ENCODE results near the gene MIA2. TPM values are rescaled to one million over a fixed set of nuclear protein-coding genes. Genes with fewer than 3 reads are reported as not detected.

MIA2 gene
- total RNA-seq, 1 donor from 2014 or later, result 19.8 TPM

DNA sequence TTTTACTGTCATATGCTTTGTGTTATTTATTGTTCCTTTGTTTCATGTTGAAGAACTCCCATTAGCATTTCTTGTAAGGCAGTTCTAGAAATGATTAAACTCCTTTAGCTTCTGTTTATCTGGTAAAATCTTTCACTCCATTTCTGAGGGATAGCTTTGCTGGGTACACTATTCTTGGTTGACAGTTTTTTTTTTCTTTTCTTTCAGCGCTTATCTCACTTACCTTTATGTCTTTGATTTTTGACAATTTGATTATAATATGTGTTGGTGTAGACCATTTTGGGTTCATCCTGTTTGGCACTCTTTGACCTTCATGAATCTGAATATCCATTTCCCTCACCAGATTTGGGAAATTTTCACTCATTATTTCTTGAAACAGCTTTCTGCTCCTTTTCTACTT lies 182.4 kb downstream of the MIA2 start:
- H3K4me3 Mint-ChIP-seq (ENCODE audit: unreplicated experiment), result no peak overlapping the region
- H3K27me3 Mint-ChIP-seq (ENCODE audit: unreplicated experiment), result no peaks in the 10 kb centered on the region
- DNase-seq (ENCODE audit: low spot score), result no peak
- TF ChIP-seq CTCF (IDR thresholded peaks at IDR 0.05; ENCODE audit: unreplicated experiment), result no peak
- H3K27ac Mint-ChIP-seq (ENCODE audit: unreplicated experiment), result no peak overlapping the region
- no peaks in the 10 kb centered on the region for H3K4me1 Mint-ChIP-seq (ENCODE audit: unreplicated experiment)
- peaks cover 29% of the 10 kb centered on the region for H3K36me3 Mint-ChIP-seq (ENCODE audit: low read depth, unreplicated experiment)
- H3K9me3 Mint-ChIP-seq (ENCODE audit: unreplicated experiment), result no peaks in the 10 kb centered on the region

GRCh38 chr14:39417014-39417413 lies 183.3 kb downstream of the MIA2 start:
- no peak for TF ChIP-seq CTCF (IDR thresholded peaks at IDR 0.05; ENCODE audit: unreplicated experiment)
- no peak for DNase-seq (ENCODE audit: low spot score)
- no peaks in the 10 kb centered on the region for H3K9me3 Mint-ChIP-seq (ENCODE audit: unreplicated experiment)

GRCh38 chr14:39419272-39419671 lies 185.6 kb downstream of the MIA2 start:
- Mint-ChIP-seq H3K4me1 (ENCODE audit: unreplicated experiment) (no peaks in the 10 kb centered on the region), H3K27me3 (ENCODE audit: unreplicated experiment) (no peaks in the 10 kb centered on the region), H3K9me3 (ENCODE audit: unreplicated experiment) (no peaks in the 10 kb centered on the region), H3K4me3 (ENCODE audit: unreplicated experiment) (no peak overlapping the region), H3K27ac (ENCODE audit: unreplicated experiment) (no peak overlapping the region), H3K36me3 (ENCODE audit: low read depth, unreplicated experiment) (peaks cover 14% of the 10 kb centered on the region)
- TF ChIP-seq CTCF (IDR thresholded peaks at IDR 0.05; ENCODE audit: unreplicated experiment), result no peak
- DNase-seq (ENCODE audit: low spot score), result no peak

More at GRCh38 chr14:39417014-39417413, 183.3 kb downstream of the MIA2 start:
- H3K27ac Mint-ChIP-seq (ENCODE audit: unreplicated experiment), result no peak overlapping the region
- H3K4me3 Mint-ChIP-seq (ENCODE audit: unreplicated experiment), result peak overlapping the region; percentile 9
- H3K4me1 Mint-ChIP-seq (ENCODE audit: unreplicated experiment), result no peaks in the 10 kb centered on the region
- H3K36me3 Mint-ChIP-seq (ENCODE audit: low read depth, unreplicated experiment), result peaks cover 26% of the 10 kb centered on the region
- H3K27me3 Mint-ChIP-seq (ENCODE audit: unreplicated experiment), result no peaks in the 10 kb centered on the region

- no peak overlapping the region for H3K27ac Mint-ChIP-seq (ENCODE audit: unreplicated experiment)
- H3K4me1 Mint-ChIP-seq (ENCODE audit: unreplicated experiment), result peaks cover 11% of the 10 kb centered on the region
- H3K27me3 Mint-ChIP-seq (ENCODE audit: unreplicated experiment), result no peaks in the 10 kb centered on the region
- H3K4me3 Mint-ChIP-seq (ENCODE audit: unreplicated experiment), result no peak overlapping the region
- no peak for TF ChIP-seq CTCF (IDR thresholded peaks at IDR 0.05; ENCODE audit: unreplicated experiment)
- H3K36me3 Mint-ChIP-seq (ENCODE audit: low read depth, unreplicated experiment), result peaks cover under 1% of the 10 kb centered on the region
- no peaks in the 10 kb centered on the region for H3K9me3 Mint-ChIP-seq (ENCODE audit: unreplicated experiment)
- DNase-seq (ENCODE audit: low spot score), result no peak
Observed at GRCh38 chr14:39422243-39422642, 188.5 kb downstream of the MIA2 start.

- no peak for DNase-seq (ENCODE audit: low spot score)
- H3K36me3 Mint-ChIP-seq (ENCODE audit: low read depth, unreplicated experiment), result no peaks in the 10 kb centered on the region
- H3K4me1 Mint-ChIP-seq (ENCODE audit: unreplicated experiment), result peaks cover 16% of the 10 kb centered on the region
- no peak for TF ChIP-seq CTCF (IDR thresholded peaks at IDR 0.05; ENCODE audit: unreplicated experiment)
- no peak overlapping the region for H3K27ac Mint-ChIP-seq (ENCODE audit: unreplicated experiment)
- no peak overlapping the region for H3K4me3 Mint-ChIP-seq (ENCODE audit: unreplicated experiment)
- no peaks in the 10 kb centered on the region for H3K27me3 Mint-ChIP-seq (ENCODE audit: unreplicated experiment)
- H3K9me3 Mint-ChIP-seq (ENCODE audit: unreplicated experiment), result no peaks in the 10 kb centered on the region
Observed at GRCh38 chr14:39423793-39424192, 190.1 kb downstream of the MIA2 start.

Data from endothelial cell (in vitro differentiated cells).